Astrocyte (in vitro differentiated cells and primary cell): ENCODE results near the gene PRKG1.

Experiments
- EZH2 ChIP-seq: IDR thresholded peaks from 2 replicates; pipeline ENCODE4 v1.6.1; 2012; ENCODE audit warnings: mild to moderate bottlenecking, low read length, inconsistent platforms; ENCODE audit not compliant: insufficient read depth
- TF ChIP-seq, protein P1 (sequence below): IDR thresholded peaks from 2 replicates; pipeline ENCODE4 v1.5.1; 2011; ENCODE audit warnings: low read depth, mild to moderate bottlenecking, inconsistent platforms, low read length, moderate library complexity; ENCODE audit not compliant: insufficient read depth

GRCh38 chr10:51300617-51301304 is 226.5 kb downstream of the PRKG1 start:
- TF ChIP-seq, protein P1, sequence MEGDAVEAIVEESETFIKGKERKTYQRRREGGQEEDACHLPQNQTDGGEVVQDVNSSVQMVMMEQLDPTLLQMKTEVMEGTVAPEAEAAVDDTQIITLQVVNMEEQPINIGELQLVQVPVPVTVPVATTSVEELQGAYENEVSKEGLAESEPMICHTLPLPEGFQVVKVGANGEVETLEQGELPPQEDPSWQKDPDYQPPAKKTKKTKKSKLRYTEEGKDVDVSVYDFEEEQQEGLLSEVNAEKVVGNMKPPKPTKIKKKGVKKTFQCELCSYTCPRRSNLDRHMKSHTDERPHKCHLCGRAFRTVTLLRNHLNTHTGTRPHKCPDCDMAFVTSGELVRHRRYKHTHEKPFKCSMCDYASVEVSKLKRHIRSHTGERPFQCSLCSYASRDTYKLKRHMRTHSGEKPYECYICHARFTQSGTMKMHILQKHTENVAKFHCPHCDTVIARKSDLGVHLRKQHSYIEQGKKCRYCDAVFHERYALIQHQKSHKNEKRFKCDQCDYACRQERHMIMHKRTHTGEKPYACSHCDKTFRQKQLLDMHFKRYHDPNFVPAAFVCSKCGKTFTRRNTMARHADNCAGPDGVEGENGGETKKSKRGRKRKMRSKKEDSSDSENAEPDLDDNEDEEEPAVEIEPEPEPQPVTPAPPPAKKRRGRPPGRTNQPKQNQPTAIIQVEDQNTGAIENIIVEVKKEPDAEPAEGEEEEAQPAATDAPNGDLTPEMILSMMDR = no peak
- no peak for TF ChIP-seq EZH2
